PC-3 (cell line): Measurements from ENCODE around the gene GABBR2. TPM values are rescaled to one million over a fixed set of nuclear protein-coding genes. Genes with fewer than 3 reads are reported as not detected.

Experiments
- ATAC-seq: fragments of 200-7000 bp; cut with Tn5 transposase; 2 replicates; pipeline ENCODE4 v1.9.1; 2020; ENCODE audit warnings: mild to moderate bottlenecking, moderate library complexity
- BruUV-seq: library from RNA; stranded (reverse); fragments of 400-500 nt; replicated peaks from 2 replicates; lab custom pipeline; 2021; lab: Mats Ljungman, UMichigan
- CTCF ChIA-PET: fragments of 300-600 bp; sonication (Branson Sonifier 250); formaldehyde crosslinking; loops from one replicate; lab custom pipeline; 2022; ENCODE audit warnings: antibody characterized with exemption; lab: Charles Lee
- POLR2A ChIA-PET: fragments of 300-600 bp; sonication (Branson Sonifier 250); formaldehyde crosslinking; loops from one replicate; lab custom pipeline; 2022; ENCODE audit warnings: antibody characterized with exemption; ENCODE audit not compliant: unreplicated experiment; lab: Charles Lee
- DNase-seq: peaks from one replicate; pipeline ENCODE4 v3.0.0-alpha.2; 2015
- H2AFZ ChIP-seq: fragments of 300-600 bp; sonication (generic); 2 replicates; pipeline ENCODE4 v1.6.0; 2016; ENCODE audit warnings: antibody characterized with exemption, low read length
- H3F3A ChIP-seq: fragments of 300-600 bp; sonication (generic); one replicate; pipeline ENCODE4 v1.6.0; 2017; ENCODE audit warnings: antibody characterized with exemption, low read length, control low read depth, mild to moderate bottlenecking; ENCODE audit not compliant: unreplicated experiment
- H3K27ac ChIP-seq: fragments of 300-600 bp; sonication (generic); 2 replicates; pipeline ENCODE4 v1.5.1; 2016; ENCODE audit warnings: mild to moderate bottlenecking, low read length
- H3K27me3 ChIP-seq: fragments of 300-600 bp; sonication (generic); 2 replicates; pipeline ENCODE4 v1.6.1; 2016; ENCODE audit warnings: low read length, mixed read lengths
- H3K36me3 ChIP-seq: fragments of 300-600 bp; sonication (generic); 2 replicates; pipeline ENCODE4 v1.6.1; 2016; ENCODE audit warnings: low read depth, mixed run types, low read length, mixed read lengths
- H3K4me1 ChIP-seq: fragments of 300-600 bp; sonication (generic); 2 replicates; pipeline ENCODE4 v1.5.1; 2016; ENCODE audit warnings: low read length; ENCODE audit not compliant: insufficient read depth
- H3K4me2 ChIP-seq: fragments of 300-600 bp; sonication (generic); 2 replicates; pipeline ENCODE4 v1.6.0; 2016; ENCODE audit warnings: low read length
- H3K4me3 ChIP-seq: fragments of 300-600 bp; sonication (generic); 2 replicates; pipeline ENCODE4 v1.5.1; 2016; ENCODE audit warnings: mild to moderate bottlenecking, low read length, mixed read lengths
- H3K79me2 ChIP-seq: fragments of 300-600 bp; sonication (generic); 2 replicates; pipeline ENCODE4 v1.6.1; 2017; ENCODE audit warnings: low read length, mixed read lengths
- H3K9ac ChIP-seq: fragments of 300-600 bp; sonication (generic); 2 replicates; pipeline ENCODE4 v1.6.0; 2016; ENCODE audit warnings: mild to moderate bottlenecking, low read length
- H3K9me2 ChIP-seq: fragments of 300-600 bp; sonication (generic); replicated peaks from 2 replicates; pipeline ENCODE4 v1.6.1; 2016; ENCODE audit warnings: mixed run types, low read length, mixed read lengths
- H3K9me3 ChIP-seq: fragments of 300-600 bp; sonication (generic); 2 replicates; pipeline ENCODE4 v1.6.1; 2016; ENCODE audit warnings: low read length, mixed read lengths
- H4K20me1 ChIP-seq: fragments of 300-600 bp; sonication (generic); 2 replicates; pipeline ENCODE4 v1.6.1; 2016; ENCODE audit warnings: low read length, mixed read lengths
- CTCF ChIP-seq: fragments of 300-600 bp; sonication (generic); conservative IDR thresholded peaks from 2 replicates; pipeline ENCODE4 v1.5.1; 2017; ENCODE audit warnings: antibody characterized with exemption, low read depth, mild to moderate bottlenecking, low read length
- EZH2 ChIP-seq: fragments of 300-600 bp; sonication (generic); IDR thresholded peaks from one replicate; pipeline ENCODE4 v1.6.1; 2017; ENCODE audit warnings: antibody characterized with exemption, mild to moderate bottlenecking, low read length; ENCODE audit not compliant: unreplicated experiment
- EZH2phosphoT487 ChIP-seq: fragments of 300-600 bp; sonication (generic); IDR thresholded peaks from 2 replicates; pipeline ENCODE4 v1.6.1; 2018; ENCODE audit warnings: mild to moderate bottlenecking, antibody characterized with exemption, low read length, borderline replicate concordance
- intact Hi-C: fragments of 100-400 bp; cut with micrococcal nuclease; formaldehyde crosslinking; loops from 2 replicates; pipeline ENCODE4 v1.9.0; 2023
- total RNA-seq: library from RNA; depleted of rRNA; stranded (reverse); fragments of >200 nt; gene quantifications from 2 replicates; pipeline ENCODE4 v1.2.3, GENCODE V29; 2014

Gene GABBR2
- total RNA-seq, 1 experiment from 2014 or later, result 0.44 TPM

DNA sequence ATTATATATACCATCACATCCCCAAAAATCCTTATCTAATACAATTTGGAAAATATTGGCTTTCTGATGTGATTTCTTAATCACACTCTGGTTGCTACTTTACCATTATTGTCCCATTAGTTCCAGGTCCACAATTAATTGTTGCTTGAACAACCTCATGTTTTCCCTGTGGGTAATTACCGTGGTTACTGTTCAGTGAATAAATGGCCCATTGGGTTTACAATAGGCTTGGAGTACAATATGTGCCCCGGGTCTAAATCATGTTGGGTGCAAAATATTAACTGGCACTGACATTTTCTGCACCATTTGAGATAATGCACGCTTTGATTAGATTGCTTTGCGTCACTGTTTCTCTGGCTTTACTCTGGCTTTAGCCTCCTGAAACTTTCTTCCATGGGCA is 163.7 kb downstream of the GABBR2 start:
- Histone ChIP-seq H3K27me3 (no peaks in the 10 kb centered on the region), H3F3A (no peaks in the 10 kb centered on the region), H3K9me2 (no peaks in the 10 kb centered on the region), H3K4me1 (no peaks in the 10 kb centered on the region), H4K20me1 (no peaks in the 10 kb centered on the region), H2AFZ (no peak overlapping the region), H3K4me3 (no peak overlapping the region), H3K4me2 (no peak overlapping the region), H3K79me2 (no peaks in the 10 kb centered on the region), H3K9ac (no peak overlapping the region), H3K27ac (no peak overlapping the region), H3K9me3 (no peaks in the 10 kb centered on the region), H3K36me3 (no peaks in the 10 kb centered on the region)
- CTCF ChIA-PET, result no interaction called here
- ATAC-seq, result no peak
- intact Hi-C loops, result no loop called here
- POLR2A ChIA-PET, result no interaction called here
- no peak for DNase-seq
- no TSS peak for BruUV-seq
- no peak for TF ChIP-seq EZH2
- TF ChIP-seq CTCF, result no peak
- TF ChIP-seq EZH2phosphoT487, result no peak

- H3K9ac ChIP-seq, result no peak overlapping the region
- H3K79me2 ChIP-seq, result no peaks in the 10 kb centered on the region
- no peak overlapping the region for H3K27ac ChIP-seq
- H3K36me3 ChIP-seq, result no peaks in the 10 kb centered on the region
- no peak overlapping the region for H3K4me2 ChIP-seq
- no peak for DNase-seq
- no peaks in the 10 kb centered on the region for H3K9me3 ChIP-seq
- no peaks in the 10 kb centered on the region for H4K20me1 ChIP-seq
- POLR2A ChIA-PET, result no interaction called here
- no peaks in the 10 kb centered on the region for H3K4me1 ChIP-seq
- no peaks in the 10 kb centered on the region for H3F3A ChIP-seq
- intact Hi-C loops, result no loop called here
- no peaks in the 10 kb centered on the region for H3K9me2 ChIP-seq
- no peak overlapping the region for H3K4me3 ChIP-seq
- no peaks in the 10 kb centered on the region for H3K27me3 ChIP-seq
- CTCF ChIA-PET, result no interaction called here
- TF ChIP-seq EZH2phosphoT487, result no peak
- no peak for TF ChIP-seq CTCF
- TF ChIP-seq EZH2, result no peak
- ATAC-seq, result no peak
- BruUV-seq, result no TSS peak
- no peak overlapping the region for H2AFZ ChIP-seq
Observed at GRCh38 chr9:98541684-98542230, 167.0 kb downstream of the GABBR2 start.

DNA sequence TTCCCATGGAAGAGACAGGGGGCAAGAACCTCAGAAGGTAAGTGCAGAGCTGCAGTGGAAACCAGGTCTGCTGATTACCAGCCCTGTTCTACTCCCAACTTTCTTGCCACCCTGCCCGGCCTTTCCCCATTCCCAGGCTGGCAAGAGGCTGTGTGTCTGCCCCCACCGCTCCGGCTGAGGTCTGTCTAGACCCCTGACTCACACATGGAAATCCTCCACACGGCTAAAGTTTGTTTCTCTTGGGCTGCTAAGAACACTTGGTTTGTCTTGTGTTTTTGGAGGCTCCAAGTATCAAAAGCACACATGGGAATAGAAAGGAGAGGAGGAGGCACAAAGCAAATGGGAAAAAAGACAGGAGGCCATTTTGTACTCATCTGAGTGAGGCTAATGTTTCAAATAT is 168.3 kb downstream of the GABBR2 start:
- Histone ChIP-seq H3K27me3 (no peaks in the 10 kb centered on the region), H3K27ac (no peak overlapping the region), H3K9me2 (no peaks in the 10 kb centered on the region), H3K4me2 (no peak overlapping the region), H3K36me3 (no peaks in the 10 kb centered on the region), H3K4me3 (no peak overlapping the region), H2AFZ (no peak overlapping the region), H3K79me2 (no peaks in the 10 kb centered on the region), H3K9me3 (no peaks in the 10 kb centered on the region), H3K9ac (no peak overlapping the region), H3F3A (no peaks in the 10 kb centered on the region), H3K4me1 (no peaks in the 10 kb centered on the region), H4K20me1 (no peaks in the 10 kb centered on the region)
- ChIA-PET CTCF (no interaction called here), POLR2A (no interaction called here)
- TF ChIP-seq EZH2phosphoT487 (no peak), EZH2 (no peak), CTCF (no peak)
- intact Hi-C loops, result no loop called here
- DNase-seq, result no peak
- no TSS peak for BruUV-seq
- ATAC-seq, result no peak
